Right ventricle myocardium inferior (tissue), 1 donor: Measurements from ENCODE around the gene PCDH9. TPM values are rescaled to one million over a fixed set of nuclear protein-coding genes. Genes with fewer than 3 reads are reported as not detected.

Source experiments
- ATAC-seq: fragments of 200-7000 bp; cut with Tn5 transposase; one replicate; pipeline ENCODE4 v1.9.1; 2020; ENCODE audit warnings: mild to moderate bottlenecking, moderate library complexity
- DNase-seq: peaks from one replicate; pipeline ENCODE4 v3.0.0; 2021; ENCODE audit errors: missing footprints
- intact Hi-C: fragments of 100-400 bp; cut with DNase I; formaldehyde crosslinking; loops from one replicate; pipeline ENCODE4 v1.11.0; 2022
- total RNA-seq: library from RNA; stranded (reverse); fragmentation: NEBNext Ultra II Directional; extraction: Animal tissue kit (Norgen Biotek cat#: 25700); gene quantifications from one replicate; pipeline ENCODE4 v1.2.1, GENCODE V29; 2021
- donor health status: DM: no; HTN: yes; CAD: no; lungs with severe emphysema.

PCDH9 gene
- total RNA-seq, 1 donor from 2014 or later, result 9.9 TPM

GRCh38 chr13:66461021-66461420 lies 769.1 kb downstream of the PCDH9 start:
- no peak for ATAC-seq
- intact Hi-C loops, result no loop called here

GRCh38 chr13:66459634-66460033 lies 770.5 kb downstream of the PCDH9 start:
- no peak for DNase-seq
- ATAC-seq, result no peak

More at GRCh38 chr13:66461021-66461420, 769.1 kb downstream of the PCDH9 start:
- DNase-seq, result no peak

GRCh38 chr13:66459143-66459542 lies 771.0 kb downstream of the PCDH9 start:
- DNase-seq (no peak), ATAC-seq (no peak)
- intact Hi-C loops, result no loop called here

More at GRCh38 chr13:66459634-66460033, 770.5 kb downstream of the PCDH9 start:
- intact Hi-C loops, result no loop called here

GRCh38 chr13:66446413-66446812 lies 783.7 kb downstream of the PCDH9 start:
- ATAC-seq (no peak), DNase-seq (no peak)
- intact Hi-C loops, result no loop called here

- DNase-seq, result no peak
- intact Hi-C loops, result no loop called here
- no peak for ATAC-seq
Measured at GRCh38 chr13:66443926-66444325, 786.2 kb downstream of the PCDH9 start.

GRCh38 chr13:66440938-66441337 lies 789.2 kb downstream of the PCDH9 start:
- no peak for DNase-seq
- no peak for ATAC-seq
- intact Hi-C loops, result no loop called here

GRCh38 chr13:66430728-66431127 lies 799.4 kb downstream of the PCDH9 start:
- intact Hi-C loops, result no loop called here
- DNase-seq (no peak), ATAC-seq (no peak)

DNA sequence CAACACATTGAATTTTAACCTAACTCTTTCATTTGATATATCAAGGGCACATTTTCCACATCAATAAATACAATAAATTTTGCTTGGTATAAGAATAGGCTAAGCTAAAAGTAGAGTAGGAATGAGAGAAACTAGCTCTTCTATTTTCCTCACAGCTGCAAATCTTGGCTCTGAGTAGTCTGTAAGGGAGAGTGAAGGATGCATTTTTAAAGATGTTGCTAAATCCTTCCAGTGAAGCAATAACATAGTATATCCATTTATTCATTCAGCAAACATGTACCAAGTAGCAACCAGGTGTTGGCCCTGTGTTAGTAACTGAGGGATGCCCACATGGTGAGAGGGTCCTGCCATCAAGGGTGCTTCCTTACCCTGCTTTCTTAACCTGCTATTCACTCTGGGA lies 799.9 kb downstream of the PCDH9 start:
- intact Hi-C loops, result no loop called here

DNA sequence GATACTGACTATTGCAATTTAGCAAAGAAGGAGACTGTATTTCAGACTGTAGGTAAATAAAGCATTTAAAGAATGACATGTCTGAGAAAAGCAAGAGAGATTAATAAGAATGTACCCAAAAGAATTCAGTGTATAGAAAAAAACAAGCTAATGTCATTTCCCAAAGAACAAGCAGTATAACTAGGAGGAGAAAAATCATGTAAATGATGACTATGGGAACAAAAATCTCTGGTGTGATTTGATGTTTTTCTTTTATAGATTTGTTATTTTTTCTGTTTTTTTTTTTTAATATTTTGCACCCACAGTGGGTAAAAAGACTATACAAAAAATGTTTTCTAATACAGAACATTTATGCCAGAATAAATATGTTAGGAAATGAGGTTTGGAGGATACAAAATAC lies 801.0 kb downstream of the PCDH9 start:
- DNase-seq (no peak), ATAC-seq (no peak)
- intact Hi-C loops, result no loop called here

More for the DNA sequence above, 799.9 kb downstream of the PCDH9 start:
- no peak for ATAC-seq
- no peak for DNase-seq

GRCh38 chr13:66427458-66427861 lies 802.7 kb downstream of the PCDH9 start:
- intact Hi-C loops, result no loop called here
- DNase-seq (no peak), ATAC-seq (no peak)

DNA sequence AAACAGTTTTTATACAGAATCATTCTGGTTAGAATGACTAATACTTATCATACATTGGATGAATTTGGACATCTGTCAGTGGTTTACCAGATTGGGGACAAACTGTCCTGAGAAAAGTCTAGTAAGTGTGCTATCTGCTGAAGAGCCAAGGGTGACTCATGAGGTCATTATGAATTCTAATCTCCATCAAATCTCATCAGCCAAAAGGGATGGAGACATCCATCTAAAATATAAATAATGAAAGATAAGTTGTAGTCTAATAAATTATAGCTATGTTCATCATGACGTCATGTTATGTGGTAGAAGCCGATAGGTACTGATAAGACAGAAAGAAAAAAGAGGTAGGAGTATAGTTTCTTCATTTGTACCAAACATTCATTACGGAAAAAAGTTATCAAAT lies 804.4 kb downstream of the PCDH9 start:
- ATAC-seq (no peak), DNase-seq (no peak)
- intact Hi-C loops, result no loop called here

DNA sequence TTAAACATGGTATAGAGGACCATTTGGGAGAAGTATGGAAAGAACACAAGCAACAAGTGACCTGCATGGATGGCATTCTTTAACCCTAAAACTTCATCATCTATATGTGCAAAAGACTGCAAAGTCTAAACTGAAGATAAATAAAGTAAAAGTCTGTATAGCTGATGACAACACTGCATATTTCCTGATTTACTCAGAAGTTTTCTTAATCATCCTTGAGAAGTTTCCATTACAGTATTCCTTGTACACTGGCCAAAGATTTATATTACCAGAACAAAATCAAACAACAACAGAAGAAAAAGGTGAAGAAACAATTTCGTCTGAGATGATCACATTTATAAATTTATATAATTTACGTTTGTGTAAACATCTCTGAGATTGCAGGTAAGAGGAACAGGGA lies 805.7 kb downstream of the PCDH9 start:
- intact Hi-C loops, result no loop called here
- ATAC-seq (no peak), DNase-seq (no peak)

- DNase-seq (no peak), ATAC-seq (no peak)
- intact Hi-C loops, result no loop called here
Measured at GRCh38 chr13:66415444-66415843, 814.7 kb downstream of the PCDH9 start.

GRCh38 chr13:66414066-66414800 lies 815.9 kb downstream of the PCDH9 start:
- ATAC-seq (no peak), DNase-seq (no peak)
- intact Hi-C loops, result no loop called here

- DNase-seq (no peak), ATAC-seq (no peak)
- intact Hi-C loops, result no loop called here
Measured at GRCh38 chr13:66410314-66410713, 819.8 kb downstream of the PCDH9 start.

GRCh38 chr13:66409542-66409941 lies 820.6 kb downstream of the PCDH9 start:
- intact Hi-C loops, result no loop called here
- DNase-seq, result no peak
- no peak for ATAC-seq

GRCh38 chr13:66407128-66407527 lies 823.0 kb downstream of the PCDH9 start:
- ATAC-seq (no peak), DNase-seq (no peak)
- intact Hi-C loops, result no loop called here

GRCh38 chr13:66405908-66406802 lies 824.0 kb downstream of the PCDH9 start:
- DNase-seq (no peak), ATAC-seq (no peak)
- intact Hi-C loops, result no loop called here

- intact Hi-C loops, result no loop called here
- DNase-seq (no peak), ATAC-seq (no peak)
Measured at GRCh38 chr13:66402546-66402945, 827.6 kb downstream of the PCDH9 start.

- no peak for DNase-seq
- intact Hi-C loops, result no loop called here
Measured at GRCh38 chr13:66402066-66402465, 828.1 kb downstream of the PCDH9 start.

More at GRCh38 chr13:66402066-66402465, 828.1 kb downstream of the PCDH9 start:
- no peak for ATAC-seq
